ENCODE measurements around the gene HOATZ. TPM values are rescaled to one million over a fixed set of nuclear protein-coding genes. Genes with fewer than 3 reads are reported as not detected.

Gene HOATZ
- total and polyA plus RNA-seq, 2 donors (not counting 3 experiments of a cell fraction or from before 2014, with no cell fraction given), result not detected

GRCh38 chr11:111483431-111483830 is 31.1 kb upstream of the HOATZ start:
- FAIRE-seq (no peak), DNase-seq (ENCODE audit: low read depth, low spot score) (no peak)
- no peak overlapping the region for H3K27ac ChIP-seq (ENCODE audit: insufficient read depth, low read depth, low read length)
- H3K9me1 ChIP-seq (replicated peaks; ENCODE audit: control insufficient read depth, extremely low read depth, insufficient read depth, low read length), result no peaks in the 10 kb centered on the region
- no peaks in the 10 kb centered on the region for H3K27me3 ChIP-seq (ENCODE audit: control insufficient read depth in 2 of 2, insufficient read depth in 2 of 2, low read length in 2 of 2)
- CTCF ChIA-PET, result no interaction called here
- no peak for TF ChIP-seq POLR2AphosphoS5 (IDR thresholded peaks at IDR 0.05; ENCODE audit: insufficient read depth, low read depth, low read length)
- TF ChIP-seq JUN (IDR thresholded peaks at IDR 0.05; ENCODE audit: borderline replicate concordance, insufficient read depth, insufficient read length, low read depth), result no peak
- no peak for TF ChIP-seq EZH2 (IDR thresholded peaks at IDR 0.05; ENCODE audit: borderline replicate concordance, low read depth, low read length, severe bottlenecking)
- TF ChIP-seq, protein P1, sequence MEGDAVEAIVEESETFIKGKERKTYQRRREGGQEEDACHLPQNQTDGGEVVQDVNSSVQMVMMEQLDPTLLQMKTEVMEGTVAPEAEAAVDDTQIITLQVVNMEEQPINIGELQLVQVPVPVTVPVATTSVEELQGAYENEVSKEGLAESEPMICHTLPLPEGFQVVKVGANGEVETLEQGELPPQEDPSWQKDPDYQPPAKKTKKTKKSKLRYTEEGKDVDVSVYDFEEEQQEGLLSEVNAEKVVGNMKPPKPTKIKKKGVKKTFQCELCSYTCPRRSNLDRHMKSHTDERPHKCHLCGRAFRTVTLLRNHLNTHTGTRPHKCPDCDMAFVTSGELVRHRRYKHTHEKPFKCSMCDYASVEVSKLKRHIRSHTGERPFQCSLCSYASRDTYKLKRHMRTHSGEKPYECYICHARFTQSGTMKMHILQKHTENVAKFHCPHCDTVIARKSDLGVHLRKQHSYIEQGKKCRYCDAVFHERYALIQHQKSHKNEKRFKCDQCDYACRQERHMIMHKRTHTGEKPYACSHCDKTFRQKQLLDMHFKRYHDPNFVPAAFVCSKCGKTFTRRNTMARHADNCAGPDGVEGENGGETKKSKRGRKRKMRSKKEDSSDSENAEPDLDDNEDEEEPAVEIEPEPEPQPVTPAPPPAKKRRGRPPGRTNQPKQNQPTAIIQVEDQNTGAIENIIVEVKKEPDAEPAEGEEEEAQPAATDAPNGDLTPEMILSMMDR (IDR thresholded peaks at IDR 0.05; ENCODE audit: extremely low read depth in 1 of 2, insufficient read depth in 1 of 2, low read depth in 1 of 2, low read length in 2 of 2), result no peak
- no peak for TF ChIP-seq GATA2 (IDR thresholded peaks at IDR 0.05; ENCODE audit: insufficient read depth, insufficient read length, low read depth, low read length)
- TF ChIP-seq, protein P2, sequence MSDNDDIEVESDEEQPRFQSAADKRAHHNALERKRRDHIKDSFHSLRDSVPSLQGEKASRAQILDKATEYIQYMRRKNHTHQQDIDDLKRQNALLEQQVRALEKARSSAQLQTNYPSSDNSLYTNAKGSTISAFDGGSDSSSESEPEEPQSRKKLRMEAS (IDR thresholded peaks at IDR 0.05; ENCODE audit: insufficient read depth, insufficient read length), result no peak
- no peak for TF ChIP-seq FOS (IDR thresholded peaks at IDR 0.05; ENCODE audit: borderline replicate concordance, insufficient read depth, low read length)
- TF ChIP-seq MYC (IDR thresholded peaks at IDR 0.05; ENCODE audit: low read depth, low read length), result no peak
- no peak for TF ChIP-seq POLR2A (IDR thresholded peaks at IDR 0.05; ENCODE audit: low read depth, low read length)
- no peaks in the 10 kb centered on the region for H3K9me3 ChIP-seq (replicated peaks; ENCODE audit: control insufficient read depth, insufficient read depth, low read length)
- H3K9ac ChIP-seq (replicated peaks; ENCODE audit: extremely low read depth, insufficient read depth, low read length), result no peak overlapping the region
- H3K79me2 ChIP-seq (ENCODE audit: control insufficient read depth, insufficient read depth, low read length), result no peaks in the 10 kb centered on the region
- POLR2A ChIA-PET, result no interaction called here
- no peak overlapping the region for H3K4me3 ChIP-seq (replicated peaks in 1 of 3; ENCODE audit: insufficient read depth in 1 of 3, low read depth in 1 of 3, low read length in 3 of 3)
- intact Hi-C loops (cut with micrococcal nuclease) (no loop called here), dilution Hi-C loops (cut with MboI; ENCODE audit: extremely low pct_ligation_motif_present, low sequenced_read_pairs) (no loop called here)
- BruUV-seq (replicated peaks), result no TSS peak
- H4K20me1 ChIP-seq (replicated peaks; ENCODE audit: control insufficient read depth, extremely low read depth, insufficient read depth, low read length), result no peaks in the 10 kb centered on the region
- H3K4me1 ChIP-seq (ENCODE audit: control insufficient read depth, extremely low read depth, insufficient read depth, low read length), result no peaks in the 10 kb centered on the region
- no peaks in the 10 kb centered on the region for H3K36me3 ChIP-seq (ENCODE audit: control insufficient read depth in 2 of 2, extremely low read depth in 1 of 2, insufficient read depth in 2 of 2, low read length in 2 of 2)
- no peak overlapping the region for H2AFZ ChIP-seq (ENCODE audit: low read depth, low read length)
- H3K4me2 ChIP-seq (ENCODE audit: insufficient read depth, low read length), result no peak overlapping the region
